Fibroblast of skin of left biceps (primary cell): ENCODE data around the gene SHISAL2A.

ENCODE experiments used
- DNase-seq, 2 experiments: peaks; one replicate each; pipeline ENCODE4 v3.0.0-alpha.2; 2013; ENCODE audit warnings: low read depth in 2 of 2

SHISAL2A gene

DNA sequence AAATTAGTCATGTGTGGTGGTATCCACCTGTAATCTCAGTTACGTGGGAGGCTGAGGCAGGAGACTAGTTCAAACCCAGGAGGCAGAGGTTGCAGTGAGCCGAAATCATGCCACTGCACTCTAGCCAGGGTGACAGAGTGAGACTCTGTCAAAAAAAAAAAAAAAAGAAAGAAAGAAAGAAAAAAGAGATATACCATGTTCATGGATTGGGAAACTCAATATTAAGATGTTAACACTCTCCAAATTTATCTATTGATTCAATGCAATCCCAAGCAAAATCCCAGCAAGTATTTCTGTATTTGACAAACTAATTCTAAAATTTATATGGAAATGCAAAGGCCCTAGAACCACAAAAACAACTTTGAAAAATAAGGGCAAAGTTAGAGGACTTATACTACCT is 11.0 kb upstream of the SHISAL2A start:
- no peak for DNase-seq

GRCh38 chr1:52623812-52624211 is 9.2 kb upstream of the SHISAL2A start:
- DNase-seq, result no peak

- no peak for DNase-seq
Observed at GRCh38 chr1:52627028-52627427, 5.9 kb upstream of the SHISAL2A start.

DNA sequence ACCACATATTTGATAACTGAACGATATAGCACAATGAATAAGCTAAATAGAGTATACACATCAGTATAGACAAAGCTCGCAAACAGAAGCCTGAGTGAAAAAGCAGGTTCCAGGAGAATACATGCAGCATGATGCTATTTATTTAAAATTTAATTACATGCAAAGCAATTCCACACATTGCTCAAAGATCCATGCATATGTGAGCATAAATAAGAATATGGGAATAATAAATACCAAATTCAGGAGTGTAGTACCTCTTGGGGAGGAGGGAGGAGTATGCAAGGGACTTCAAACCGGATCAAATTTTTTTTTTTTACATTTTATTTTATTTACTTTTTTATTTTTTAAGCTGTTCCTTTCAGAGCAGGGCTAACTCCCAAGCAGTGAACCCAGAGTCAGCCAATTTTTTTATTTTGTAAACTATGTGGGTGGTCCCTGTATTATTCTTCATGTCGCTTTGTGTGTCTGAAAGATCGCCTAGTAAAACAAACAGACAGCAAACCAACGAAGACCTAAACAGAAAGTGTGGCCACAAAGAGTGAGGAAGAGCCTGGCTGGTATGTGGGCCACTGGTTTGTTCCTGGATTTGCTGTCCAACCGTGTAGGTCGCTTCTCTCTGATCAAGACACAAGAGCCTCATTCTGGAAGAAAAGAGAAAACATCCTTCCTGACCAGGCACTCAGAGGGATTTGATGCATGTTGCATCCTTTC is 4.2 kb upstream of the SHISAL2A start:
- DNase-seq, result no peak

- DNase-seq, result no peak
Observed at GRCh38 chr1:52629325-52629643, 3.7 kb upstream of the SHISAL2A start.

DNA sequence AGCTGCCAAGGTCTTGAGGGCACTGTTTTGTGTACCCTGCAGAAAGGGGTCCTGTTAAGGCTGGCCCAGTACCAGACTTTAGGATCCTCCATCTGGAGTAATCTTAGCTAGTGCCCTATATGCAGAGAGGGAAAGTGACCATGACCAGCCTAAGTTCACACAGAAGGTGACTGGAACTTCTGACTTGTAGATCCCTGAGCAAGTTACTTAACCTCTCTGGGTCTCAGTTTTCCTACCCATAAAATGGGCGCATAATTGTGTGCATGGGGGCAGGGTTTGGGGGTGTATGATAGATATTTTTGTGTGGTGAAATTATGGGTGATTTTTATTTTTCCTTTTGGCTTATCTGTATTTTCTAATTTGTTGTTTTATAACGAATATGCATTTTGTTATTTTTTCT is 3.3 kb upstream of the SHISAL2A start:
- DNase-seq, result no peak

DNA sequence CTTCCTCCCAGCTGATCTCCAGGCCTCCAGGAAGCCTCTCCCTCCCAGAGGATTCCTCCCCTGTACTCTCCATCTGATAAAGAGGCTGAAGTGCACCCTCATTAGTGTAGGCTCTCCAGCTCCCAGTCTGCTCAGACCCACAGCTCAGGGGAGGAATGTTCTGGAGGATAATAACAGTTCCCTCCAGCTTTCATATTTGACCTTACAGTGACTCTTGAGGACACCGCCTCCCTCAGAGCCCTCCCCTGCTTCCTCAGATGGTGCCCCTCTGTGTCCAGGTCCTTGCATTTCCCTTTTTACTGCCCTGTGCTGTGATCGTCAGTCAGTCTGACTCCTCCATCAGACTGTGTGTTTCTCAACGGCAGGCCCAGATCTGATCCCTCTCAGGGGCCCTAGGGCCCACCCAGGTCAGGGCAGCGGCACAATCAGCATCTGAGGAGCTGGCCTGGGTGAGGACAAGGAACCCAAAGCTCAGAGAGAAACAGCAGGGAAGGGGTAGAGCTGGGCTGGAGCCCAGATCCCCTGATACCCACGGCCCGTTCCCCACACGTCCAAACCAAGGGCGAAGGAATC is 1.1 kb upstream of the SHISAL2A start:
- no peak for DNase-seq

GRCh38 chr1:52633291-52633754 is 355 bp downstream of the SHISAL2A start:
- no peak for DNase-seq

DNA sequence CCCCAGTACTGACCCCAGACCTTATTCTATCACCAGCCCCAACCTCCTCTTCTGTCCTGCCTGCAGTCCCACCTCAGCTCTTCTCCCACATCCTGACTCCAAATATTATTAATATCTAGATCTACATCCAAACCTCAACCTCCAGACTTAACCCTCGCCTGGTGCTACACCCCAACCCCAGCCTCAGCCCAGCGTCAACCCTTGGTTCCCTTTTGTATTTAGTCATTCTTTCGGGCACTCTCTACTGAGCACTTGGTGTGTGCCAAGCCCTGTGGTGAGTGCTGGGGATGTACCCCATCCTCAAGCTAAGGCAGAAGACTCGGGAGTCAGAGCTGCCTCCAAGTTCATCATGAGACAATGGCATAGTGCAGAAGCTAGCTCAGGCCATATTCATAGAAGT is 1.1 kb downstream of the SHISAL2A start:
- no peak for DNase-seq

GRCh38 chr1:52635321-52636089 is 2.5 kb downstream of the SHISAL2A start:
- no peak for DNase-seq

GRCh38 chr1:52636721-52637695 is 4.0 kb downstream of the SHISAL2A start:
- no peak for DNase-seq

GRCh38 chr1:52637946-52638345 is 5.0 kb downstream of the SHISAL2A start:
- no peak for DNase-seq

DNA sequence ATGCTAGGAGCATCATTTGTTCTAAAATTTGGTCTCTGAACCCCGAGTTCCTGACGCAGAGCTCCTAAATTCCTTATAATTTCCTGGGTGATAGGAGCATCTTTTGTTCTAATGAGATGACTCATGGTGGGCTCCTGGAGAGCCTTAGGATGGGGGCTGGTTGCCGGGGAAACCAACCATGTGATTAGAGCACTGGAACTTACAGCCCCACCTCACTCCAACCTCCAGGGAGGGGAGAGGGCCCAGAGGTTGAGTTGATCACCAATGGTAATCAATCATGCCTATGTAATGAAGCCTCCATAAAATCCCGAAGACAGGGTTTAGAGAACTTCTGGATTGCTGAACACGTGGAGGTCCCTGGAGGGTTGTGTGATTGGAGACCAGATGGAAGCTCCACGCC is 7.7 kb downstream of the SHISAL2A start:
- DNase-seq, result no peak

GRCh38 chr1:52641307-52641706 is 8.3 kb downstream of the SHISAL2A start:
- no peak for DNase-seq

GRCh38 chr1:52645261-52645660 is 12.3 kb downstream of the SHISAL2A start:
- no peak for DNase-seq

- DNase-seq, result no peak
Observed at GRCh38 chr1:52651904-52652303, 18.9 kb downstream of the SHISAL2A start.

DNA sequence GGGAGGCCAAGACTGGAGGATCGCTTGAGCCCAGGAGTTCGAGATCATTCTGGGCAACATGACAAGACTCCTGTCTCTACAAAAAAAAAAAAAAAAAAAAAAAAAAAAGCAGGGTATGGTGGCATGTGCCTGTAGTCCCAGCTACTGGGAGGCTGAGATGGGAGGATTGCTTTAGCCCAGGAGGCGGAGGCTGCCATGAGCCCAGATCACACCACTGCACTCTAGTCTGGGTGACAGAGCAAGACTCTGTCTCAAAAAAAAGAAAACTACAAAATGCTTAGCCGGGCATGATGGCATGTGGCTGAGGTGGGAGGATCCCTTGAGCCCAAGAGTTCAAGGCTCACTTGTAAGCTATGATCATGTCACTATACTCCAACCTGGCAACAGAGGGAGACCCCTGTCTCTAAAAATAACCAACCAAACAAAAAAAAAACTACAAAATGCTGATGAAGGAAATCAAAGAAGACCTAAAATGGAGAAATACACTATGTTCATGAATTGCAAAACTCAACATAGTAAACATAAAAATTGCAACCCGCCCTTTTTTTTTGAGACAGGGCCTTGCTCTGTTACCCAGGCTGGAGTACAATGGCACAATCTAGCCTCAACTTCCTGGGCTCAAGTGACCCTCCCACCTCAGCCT is 20.4 kb downstream of the SHISAL2A start:
- no peak for DNase-seq

GRCh38 chr1:52654063-52654462 is 21.1 kb downstream of the SHISAL2A start:
- no peak for DNase-seq

DNA sequence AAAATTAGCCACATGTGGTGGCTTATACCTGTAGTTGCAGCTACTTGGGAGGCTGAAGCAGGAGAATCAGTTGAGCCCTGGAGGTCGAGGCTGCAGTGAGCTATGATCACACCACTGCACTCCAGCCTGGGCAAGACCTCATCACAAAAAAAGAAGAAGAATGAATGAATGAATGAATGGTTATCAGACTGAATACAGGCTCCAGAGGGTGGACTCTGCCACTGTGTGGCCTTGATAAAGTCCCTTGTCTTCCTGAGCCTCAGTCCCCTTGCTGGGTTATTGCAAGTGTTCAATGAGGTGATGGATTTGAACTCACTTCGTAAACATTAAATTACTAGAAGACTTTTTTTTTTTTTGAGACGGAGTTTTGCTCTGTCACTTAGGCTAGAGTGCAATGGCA is 24.7 kb downstream of the SHISAL2A start:
- no peak for DNase-seq

DNA sequence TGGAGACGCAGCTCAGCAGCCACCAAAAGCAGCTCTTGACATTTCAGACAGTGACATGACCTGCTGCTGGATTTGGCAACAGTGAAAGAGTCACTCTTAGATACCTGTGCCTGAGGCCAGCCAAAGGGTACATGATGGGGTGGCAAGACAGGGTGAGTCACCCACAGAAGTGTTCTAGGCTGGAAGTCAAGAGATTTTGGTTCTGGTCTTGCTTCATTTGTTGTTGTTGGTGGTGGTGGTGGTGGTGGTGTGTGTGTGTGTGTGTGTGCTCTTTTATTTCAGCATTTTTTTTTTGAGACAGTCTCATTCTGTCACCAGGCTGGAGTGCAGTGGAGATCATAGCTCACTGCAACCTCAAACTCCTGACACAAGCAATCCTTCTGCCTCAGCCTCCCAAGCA is 25.8 kb downstream of the SHISAL2A start:
- no peak for DNase-seq

DNA sequence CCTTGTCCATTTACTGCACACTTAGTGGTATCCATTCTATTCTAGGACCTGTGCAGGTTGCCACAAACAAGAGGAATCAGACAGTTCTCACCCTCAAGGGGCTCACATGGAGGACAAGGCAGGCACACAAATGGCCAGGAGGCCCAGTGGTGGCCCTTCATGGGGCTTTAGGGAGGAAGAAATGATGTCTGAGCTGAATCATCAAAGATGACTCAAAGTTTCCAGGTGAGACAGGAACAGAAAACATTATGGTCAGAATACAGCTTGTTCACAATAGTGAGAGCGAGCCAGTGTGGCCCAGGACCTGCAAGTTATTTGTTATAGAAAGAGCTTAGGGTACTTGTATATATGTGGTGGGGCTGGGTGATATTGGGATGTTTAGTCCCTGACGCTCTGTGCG is 26.4 kb downstream of the SHISAL2A start:
- no peak for DNase-seq
